ENCODE results near the gene TNFRSF13B.
A peak's percentile ranks its signal among the peaks of the same experiment; 100 is the strongest.
"Not testable (repeated sequence)": the region's sequence is repeated elsewhere in the genome, so short reads cannot be mapped to it uniquely, and the experiment has no call there.

The TNFRSF13B gene

GRCh38 chr17:16924696-16925440, 47.0 kb downstream of the TNFRSF13B start:
- no peak for DNase-seq

- DNase-seq: no peak
These were observed 47.8 kb downstream of the TNFRSF13B start for GRCh38 chr17:16923904-16924695.

DNA sequence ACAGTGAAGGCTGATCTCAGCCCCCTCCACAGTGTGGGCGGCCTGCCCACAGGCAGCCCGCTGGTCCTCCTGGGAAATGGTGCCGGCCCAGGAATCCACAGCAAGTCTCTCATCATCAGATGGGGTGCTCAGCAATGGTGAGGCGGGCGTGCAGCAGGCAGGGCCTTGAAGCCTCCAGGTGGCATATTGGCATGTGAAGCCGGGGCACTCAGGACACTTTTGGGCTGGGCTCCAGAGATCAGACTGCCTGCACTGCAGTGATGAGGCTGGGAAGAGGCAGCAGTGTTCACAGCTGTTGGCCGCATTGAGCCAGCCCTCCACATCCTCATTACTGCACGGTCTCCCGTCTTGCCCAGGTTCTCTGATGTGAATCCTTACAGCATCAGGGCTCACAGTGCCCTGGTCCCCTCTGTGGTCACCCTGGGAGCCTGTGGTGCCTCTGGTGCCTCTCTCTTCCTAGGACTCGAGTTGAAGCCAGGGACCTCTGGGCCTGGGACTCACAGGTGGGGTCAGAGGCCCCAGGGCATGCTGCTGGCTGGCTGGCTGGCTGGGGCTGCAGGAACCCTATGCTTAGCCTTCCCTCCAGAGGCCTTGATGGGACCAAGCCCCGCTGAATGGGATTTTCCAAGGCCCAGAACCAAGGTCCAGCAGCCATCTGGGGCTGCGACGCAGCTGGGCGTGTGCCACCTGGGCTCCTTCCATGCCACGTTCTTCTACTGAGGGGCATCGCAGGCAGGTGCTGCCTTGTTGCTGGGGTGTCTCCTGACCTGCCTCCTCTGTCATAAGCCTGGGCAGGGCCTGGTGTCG, 48.6 kb downstream of the TNFRSF13B start:
- no peak for DNase-seq

DNA sequence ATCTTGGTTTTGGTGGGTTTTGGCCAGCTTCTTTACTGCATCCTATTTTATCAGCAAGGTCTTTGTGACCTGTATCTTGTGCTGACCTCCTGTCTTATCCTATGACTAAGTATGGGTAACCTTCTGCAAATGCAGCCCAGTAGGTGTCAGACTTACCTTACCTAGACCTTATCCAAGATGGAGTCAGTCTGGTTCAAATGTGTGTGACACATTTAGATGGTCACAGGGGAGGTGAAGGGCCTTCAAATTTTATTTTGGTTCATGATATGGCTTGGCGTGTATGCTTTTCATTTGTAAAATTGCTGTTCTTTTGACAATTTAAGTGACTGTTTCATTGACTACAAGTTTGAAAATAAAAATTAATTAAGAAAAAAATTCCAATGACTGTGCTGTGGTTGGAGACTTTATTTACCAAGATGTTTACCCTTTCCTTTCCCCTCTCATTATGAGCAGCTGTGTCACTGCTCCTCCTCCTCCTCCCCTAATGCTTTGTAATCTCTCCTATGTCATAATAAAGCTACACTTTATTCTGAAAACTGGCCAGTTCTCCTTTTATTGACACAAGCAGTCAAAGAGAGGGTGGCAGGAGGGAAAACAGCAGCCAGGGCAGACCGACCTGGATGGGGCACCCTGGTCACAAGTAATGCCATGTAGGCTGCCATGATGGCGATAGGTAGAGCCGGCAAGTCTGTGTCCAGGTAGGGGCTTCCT, 49.4 kb downstream of the TNFRSF13B start:
- no peak for DNase-seq

GRCh38 chr17:16921451-16921850, 50.5 kb downstream of the TNFRSF13B start:
- DNase-seq: not testable (repeated sequence)

GRCh38 chr17:16920628-16921020, 51.3 kb downstream of the TNFRSF13B start:
- DNase-seq: no peak

DNA sequence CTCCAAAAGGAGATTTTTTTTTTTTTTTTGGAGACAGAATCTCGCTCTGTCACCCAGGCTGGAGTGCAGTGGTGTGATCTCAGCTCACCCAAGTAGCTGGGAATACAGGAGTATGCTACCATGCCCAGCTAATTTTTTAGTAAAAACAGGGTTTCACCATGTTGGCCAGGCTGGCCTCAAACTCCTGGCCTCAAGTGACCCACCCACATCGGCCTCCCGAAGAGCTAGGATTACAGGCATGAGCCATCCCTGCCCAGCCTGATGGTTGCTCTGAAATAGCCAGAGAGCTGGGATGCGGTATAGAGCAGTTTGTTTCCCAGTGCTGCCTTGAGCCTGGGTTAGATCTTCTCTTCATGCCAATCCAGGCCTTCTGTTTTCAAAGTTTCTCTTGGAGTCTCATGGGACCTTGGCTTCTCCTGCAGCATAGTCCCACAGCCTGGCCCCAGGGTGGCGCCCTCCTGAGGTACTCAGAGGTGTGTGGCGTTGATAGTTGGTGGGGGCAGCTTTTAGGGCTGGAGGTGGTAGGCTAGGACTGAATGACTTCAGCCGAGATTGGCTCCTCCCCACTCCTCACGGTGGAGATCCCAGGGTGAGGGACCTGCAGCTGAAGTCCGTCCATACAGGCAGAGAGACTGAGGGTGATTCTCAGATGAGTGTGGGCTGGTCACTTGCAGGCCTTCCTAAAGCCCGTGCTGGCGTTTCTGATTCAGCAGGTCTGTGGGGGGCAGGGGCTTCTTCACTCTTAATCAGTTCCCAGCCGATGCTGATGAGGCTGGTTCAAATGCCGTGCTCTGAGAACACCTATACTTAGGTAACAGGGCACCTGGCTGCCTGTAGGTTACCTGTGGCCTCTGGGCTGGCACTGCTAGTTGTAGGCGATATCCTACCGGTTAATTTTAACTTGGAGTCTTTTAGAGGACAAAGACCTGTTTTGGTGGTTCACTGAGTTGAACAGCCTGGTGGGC, 52.0 kb downstream of the TNFRSF13B start:
- DNase-seq: no peak

DNA sequence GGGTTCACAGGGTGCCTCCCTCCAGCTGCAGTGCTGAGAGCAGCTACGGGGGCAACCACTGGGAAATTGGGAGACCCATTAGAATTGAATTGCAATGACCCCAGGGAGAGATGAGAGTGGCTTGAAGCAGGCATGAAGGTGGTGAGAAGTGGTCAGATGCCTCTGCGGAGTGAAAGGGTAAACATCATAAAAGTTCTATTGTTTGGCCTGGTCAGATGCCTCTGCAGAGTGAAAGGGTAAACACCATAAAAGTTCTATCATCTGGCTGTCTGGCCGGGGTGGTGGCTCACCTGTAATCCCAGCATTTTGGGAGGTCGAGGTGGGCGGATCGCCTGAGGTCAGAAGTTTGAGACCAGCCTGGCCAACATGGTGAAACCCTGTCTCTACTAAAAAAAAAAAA, 53.5 kb downstream of the TNFRSF13B start:
- DNase-seq: no peak

DNA sequence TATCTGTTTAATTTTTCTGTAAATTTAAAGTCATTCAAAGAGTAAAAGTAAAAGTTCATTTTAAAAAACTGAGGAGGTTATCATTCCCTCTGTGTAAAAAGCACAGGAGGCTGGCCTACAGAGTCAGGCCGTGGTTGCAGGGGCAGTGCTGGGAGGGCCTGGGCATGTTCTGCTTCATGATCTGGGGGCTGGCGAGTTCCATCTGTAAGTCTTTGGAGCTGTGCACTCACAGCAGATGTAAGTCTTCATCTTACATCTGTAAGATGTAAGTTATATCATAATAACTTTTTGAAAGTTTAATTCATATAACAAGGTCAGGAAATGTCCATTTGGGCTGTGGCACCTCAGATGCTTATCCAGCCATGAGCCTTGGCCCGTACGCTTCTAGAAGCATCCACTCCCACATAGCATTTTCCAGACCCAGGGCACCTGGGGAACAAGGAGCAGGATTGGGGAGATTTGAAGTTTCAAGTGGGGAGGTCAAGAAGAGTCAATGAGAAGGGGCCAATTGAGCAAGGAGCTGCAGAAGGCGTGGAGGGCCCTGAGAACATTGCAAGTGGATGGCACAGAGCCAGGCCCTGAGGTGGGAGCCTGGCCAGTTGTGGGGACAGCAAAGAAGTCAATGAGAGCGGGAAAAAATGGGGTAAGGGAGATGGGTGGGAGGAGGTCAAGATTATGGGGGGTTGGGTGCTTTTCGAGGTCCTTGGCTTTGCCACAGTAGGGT, 54.1 kb downstream of the TNFRSF13B start:
- DNase-seq: no peak

DNA sequence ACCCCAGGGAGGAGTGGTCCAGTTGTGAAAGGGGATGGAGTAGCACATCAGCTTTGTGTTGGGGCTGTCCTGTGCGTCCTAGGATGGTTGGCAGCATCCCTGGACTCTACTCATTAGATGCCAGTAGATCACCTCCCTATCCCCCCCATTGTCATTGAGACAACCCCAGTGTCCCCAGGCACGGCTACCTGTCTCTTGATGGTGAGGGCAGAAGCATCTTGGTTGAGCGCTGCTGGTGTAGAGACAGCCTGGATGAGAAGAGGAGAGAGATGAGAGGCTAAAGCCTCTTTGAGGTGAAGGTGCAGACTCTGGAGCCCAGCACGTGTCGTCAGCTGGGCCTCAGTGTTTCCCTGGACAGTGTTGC, 55.4 kb downstream of the TNFRSF13B start:
- no peak for DNase-seq

GRCh38 chr17:16915752-16916556, 56.0 kb downstream of the TNFRSF13B start:
- peak; percentile 22 for DNase-seq

DNA sequence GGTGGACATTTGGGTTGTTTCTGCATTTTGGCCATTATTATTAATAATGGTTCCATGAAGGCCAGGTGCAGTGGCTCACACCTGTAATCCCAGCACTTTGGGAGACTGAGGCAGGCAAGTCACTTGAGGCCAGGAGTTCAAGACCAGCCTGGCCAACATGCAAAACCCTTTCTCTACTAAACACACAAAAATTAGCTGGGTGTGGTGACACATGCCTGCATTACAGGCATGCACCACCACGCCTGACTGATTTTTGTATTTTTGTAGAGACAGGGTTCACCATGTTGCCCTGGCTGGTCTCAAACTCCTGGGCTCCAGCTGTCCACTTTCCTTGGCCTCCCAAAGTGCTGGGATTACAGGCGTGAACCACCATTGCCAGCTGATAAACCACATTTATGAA, 58.5 kb downstream of the TNFRSF13B start:
- DNase-seq: no peak

- DNase-seq: no peak
These were observed 59.6 kb downstream of the TNFRSF13B start for GRCh38 chr17:16912021-16912962.

GRCh38 chr17:16911141-16911937, 60.6 kb downstream of the TNFRSF13B start:
- no peak for DNase-seq

DNA sequence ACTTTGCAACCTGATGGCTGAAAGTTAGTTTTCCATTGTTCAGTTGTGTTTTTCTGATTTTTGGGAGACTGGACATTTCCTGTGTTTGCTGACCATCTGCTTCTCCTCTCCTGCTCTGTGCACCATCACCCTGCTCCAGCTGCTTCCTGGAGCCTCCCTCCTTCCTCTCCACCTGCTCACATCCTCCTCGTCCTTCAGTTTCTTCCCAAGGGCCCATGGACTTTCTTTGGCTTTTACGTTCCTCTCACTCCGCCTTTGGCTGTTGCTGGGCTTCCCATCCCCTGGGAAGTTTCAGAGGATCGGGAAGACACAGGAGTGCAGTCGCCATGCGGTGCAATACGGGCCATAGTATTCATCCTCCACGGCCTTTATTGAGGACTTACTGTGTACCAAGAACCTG, 61.6 kb downstream of the TNFRSF13B start:
- DNase-seq: no peak

- no peak for DNase-seq
These were observed 62.3 kb downstream of the TNFRSF13B start for GRCh38 chr17:16909472-16910246.

- DNase-seq: no peak
These were observed 63.6 kb downstream of the TNFRSF13B start for GRCh38 chr17:16908273-16908672.
